HG03575 (cell line): ENCODE measurements around the gene ADAMTS15.

Source experiments
- ATAC-seq: cut with Tn5 transposase; IDR thresholded peaks from one replicate; pipeline ENCODE4 v1.9.1; 2021; ENCODE audit not compliant: unreplicated experiment, insufficient number of reproducible peaks, low FRiP score; ENCODE audit errors: extremely low read depth

Gene ADAMTS15

DNA sequence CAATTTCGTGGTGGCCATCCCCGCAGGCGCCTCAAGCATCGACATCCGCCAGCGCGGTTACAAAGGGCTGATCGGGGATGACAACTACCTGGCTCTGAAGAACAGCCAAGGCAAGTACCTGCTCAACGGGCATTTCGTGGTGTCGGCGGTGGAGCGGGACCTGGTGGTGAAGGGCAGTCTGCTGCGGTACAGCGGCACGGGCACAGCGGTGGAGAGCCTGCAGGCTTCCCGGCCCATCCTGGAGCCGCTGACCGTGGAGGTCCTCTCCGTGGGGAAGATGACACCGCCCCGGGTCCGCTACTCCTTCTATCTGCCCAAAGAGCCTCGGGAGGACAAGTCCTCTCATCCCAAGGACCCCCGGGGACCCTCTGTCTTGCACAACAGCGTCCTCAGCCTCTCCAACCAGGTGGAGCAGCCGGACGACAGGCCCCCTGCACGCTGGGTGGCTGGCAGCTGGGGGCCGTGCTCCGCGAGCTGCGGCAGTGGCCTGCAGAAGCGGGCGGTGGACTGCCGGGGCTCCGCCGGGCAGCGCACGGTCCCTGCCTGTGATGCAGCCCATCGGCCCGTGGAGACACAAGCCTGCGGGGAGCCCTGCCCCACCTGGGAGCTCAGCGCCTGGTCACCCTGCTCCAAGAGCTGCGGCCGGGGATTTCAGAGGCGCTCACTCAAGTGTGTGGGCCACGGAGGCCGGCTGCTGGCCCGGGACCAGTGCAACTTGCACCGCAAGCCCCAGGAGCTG lies 24.8 kb downstream of the ADAMTS15 start:
- no peak for ATAC-seq

DNA sequence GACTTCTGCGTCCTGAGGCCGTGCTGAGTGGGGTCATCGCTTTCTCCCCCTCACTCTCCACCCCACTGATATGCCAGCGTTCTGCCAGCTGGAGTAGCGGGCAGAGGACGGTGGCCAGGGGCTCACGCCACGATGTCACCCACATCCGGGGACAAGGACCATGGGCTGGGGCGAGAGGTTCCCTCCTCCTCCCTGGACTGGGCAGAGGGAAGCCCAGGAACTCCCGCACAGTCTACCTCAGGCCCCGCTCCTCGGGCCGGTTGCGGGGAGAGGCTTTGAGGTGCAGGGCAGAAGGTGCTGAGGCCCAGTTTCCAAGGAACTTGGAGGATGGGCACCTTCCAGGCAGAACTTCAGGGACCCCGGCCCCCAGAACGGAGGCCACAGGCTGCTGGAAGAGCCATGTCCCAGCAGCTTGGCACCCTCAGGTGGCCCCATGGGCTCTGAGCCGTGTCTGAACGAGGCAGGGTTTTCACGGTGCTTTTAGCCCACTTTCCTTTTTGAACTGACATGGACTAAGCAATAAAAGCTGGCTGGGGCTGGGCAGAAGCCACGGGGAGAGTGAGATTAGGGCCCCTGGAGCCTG lies 25.4 kb downstream of the ADAMTS15 start:
- no peak for ATAC-seq

DNA sequence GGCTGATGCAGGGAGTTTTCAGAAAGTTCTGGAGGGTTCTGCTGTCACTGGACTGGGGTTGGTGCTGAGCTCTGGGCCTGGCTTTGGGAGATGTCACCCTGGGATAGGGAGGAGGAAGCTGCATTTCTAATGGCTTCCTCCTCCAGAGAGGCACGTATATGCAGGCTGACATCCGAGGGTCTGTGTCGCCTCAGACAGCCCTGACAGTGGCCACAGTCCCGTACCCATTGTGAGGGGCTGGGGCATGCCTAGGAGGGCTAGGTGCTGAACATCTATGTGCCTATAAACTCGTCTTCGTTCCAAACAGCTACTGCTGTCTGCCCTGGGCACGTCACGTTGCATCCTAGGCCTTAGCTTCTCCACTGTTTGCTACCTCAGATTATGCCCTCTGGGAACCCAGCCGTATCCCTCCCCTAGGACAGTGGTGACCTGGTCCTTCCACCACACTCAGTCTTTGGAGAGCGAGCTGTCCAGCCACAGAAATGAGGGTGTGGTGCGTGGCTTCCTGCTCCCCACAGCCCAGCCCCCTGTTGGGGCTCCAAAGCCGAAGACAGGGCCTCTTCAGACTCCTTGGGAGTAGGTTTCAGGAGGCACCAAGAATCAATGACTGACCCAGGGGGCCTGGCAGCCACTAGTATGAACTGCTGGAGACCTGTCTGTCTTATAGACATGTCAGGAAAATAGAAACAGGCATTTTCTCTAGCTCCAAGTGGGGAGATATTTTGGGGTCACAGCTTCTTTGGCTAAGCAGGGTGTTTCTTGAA lies 26.4 kb downstream of the ADAMTS15 start:
- ATAC-seq, result no peak

DNA sequence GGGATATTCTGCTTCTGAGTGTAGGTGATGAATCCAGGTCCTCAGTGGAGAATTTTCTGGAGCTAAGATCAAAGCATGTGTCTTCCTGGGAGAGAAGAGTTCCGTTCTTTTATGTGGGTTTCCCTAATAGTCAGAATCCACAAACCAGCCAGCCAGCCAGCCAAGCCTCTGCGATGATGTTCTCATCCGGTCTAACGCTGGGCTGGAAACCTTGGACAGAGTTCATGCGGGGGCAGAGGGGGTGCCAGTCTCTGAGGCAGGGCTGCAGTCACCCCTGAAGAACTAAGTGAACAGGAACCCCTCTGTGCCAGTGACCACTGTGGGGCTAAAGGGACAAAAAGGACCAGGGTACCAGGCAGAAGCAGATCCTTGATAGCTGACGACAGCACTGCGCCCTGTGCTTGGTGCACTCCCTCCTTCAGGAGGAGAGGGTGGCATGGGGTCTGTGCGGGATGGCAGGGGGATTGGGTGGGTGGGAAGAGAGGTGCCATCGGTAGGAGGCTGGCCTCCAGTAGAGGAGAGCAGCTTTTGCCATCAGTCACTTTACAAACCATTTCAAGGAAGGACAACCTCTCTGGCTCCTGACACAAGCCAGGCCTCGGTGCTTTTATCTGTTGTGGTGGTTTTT lies 27.1 kb downstream of the ADAMTS15 start:
- ATAC-seq, result no peak

DNA sequence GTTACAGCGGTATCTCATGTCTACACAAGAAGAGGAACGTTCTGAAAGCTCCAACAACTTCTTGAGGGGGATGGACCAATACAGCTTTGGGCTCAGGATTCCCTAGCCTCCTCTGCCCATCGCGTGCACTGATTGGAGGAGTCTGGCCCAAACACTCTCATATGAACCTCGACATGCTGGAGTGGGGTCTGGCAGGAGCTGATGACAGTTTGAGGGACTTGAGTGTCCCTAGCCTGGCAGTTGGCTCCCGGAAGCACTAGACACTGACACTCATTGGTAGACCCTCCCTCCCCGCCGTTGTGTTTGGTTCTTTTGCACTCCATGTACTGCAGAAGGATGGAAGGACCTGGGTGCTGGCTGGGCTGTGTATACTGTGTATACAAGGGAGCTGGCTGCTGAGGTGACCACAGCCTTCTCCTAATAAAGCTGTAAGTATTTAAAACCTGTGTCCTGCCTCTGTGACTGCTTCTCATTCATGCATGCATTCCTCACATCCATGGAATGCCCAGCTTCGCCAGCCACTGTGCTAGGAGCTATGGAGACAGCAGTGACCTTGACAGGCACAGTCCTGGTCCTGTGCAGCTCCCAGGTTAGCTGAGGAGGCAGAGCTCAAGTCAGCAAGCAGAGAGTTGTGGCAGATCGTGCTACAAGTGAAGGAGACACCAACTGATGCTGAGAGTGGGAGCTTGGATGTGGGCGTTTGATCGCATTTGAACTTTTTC lies 27.9 kb downstream of the ADAMTS15 start:
- ATAC-seq, result no peak

DNA sequence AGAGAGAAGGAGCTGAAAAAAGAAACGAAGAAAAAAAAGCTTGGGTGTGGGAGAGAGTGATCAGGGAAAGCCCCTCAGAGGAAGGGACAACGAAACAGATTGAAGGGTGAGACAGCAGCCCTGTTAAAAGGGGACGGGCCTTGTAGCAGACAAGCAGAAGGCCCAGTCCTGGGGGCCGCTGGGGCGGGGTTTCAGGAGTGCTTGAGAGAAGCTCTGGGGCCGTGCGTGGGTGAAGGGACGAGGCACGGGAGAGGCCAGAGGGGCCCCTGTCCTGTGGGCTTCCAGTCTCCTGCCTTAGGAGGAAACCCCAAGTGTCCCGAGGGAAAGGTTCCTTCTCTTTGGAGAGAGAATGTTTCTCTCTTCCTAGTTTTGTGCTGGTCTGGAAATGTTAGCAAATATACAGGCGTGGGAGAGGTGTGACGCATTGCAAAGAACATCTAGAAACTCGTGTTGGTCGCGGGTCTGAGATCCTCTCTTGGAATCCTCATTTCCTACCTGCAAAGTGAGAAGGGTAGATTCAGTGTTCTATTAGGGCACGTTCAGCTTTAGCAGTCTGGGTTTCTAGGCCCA lies 28.6 kb downstream of the ADAMTS15 start:
- no peak for ATAC-seq

DNA sequence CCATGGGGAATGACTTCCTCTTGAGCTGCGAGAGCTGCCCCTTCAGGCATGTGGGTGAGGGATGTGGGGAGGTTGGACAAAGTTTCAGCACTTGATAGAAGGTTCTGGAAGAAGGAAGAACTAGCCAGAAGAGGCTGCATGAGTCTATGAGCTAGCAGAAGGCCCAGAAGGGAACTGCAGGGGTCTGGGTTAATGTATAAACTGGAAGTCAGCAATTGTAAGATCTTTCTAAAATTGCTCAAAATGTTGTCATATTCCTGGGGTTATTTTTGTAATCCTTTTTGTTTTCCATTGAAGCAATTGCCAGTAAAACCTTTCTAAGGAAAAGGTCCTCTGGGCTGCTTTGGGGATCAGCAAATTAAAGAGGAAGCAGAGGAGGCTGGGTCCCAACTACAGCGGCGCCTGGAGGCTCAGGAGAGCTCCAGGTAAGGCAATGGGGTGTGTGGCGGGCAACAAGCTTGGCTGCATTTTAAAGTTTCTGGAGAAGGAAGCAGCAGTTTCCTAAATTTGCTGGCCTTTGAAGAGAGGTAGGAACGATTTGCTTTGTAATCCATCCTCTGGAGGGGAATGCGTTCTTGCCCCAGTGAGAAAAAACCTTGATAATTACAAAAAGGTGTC lies 29.2 kb downstream of the ADAMTS15 start:
- ATAC-seq, result no peak

DNA sequence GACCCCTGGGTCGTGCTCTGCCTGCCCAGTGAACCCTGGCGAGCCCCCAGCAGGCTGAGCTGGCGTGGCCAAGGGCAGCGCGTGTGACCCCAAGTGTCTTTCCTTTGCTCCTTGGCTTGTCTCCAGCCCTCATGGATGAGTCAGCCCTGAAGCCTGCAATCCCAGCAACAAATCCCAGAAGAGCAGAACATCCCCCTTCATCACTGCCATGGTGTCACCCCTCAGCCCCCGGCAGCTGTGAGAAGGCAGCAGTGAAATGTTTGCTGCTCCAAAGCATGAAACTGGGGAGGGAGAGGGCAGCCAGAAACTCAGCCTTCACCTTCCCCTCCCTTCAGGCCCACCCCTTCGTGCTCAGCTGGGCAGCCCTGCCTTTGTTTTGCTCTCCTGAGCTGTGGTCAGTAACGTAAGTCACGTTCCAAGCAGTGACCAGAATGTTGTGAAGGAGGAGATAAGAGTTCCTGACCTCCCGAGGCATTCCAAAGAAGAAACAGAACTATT lies 29.8 kb downstream of the ADAMTS15 start:
- no peak for ATAC-seq

DNA sequence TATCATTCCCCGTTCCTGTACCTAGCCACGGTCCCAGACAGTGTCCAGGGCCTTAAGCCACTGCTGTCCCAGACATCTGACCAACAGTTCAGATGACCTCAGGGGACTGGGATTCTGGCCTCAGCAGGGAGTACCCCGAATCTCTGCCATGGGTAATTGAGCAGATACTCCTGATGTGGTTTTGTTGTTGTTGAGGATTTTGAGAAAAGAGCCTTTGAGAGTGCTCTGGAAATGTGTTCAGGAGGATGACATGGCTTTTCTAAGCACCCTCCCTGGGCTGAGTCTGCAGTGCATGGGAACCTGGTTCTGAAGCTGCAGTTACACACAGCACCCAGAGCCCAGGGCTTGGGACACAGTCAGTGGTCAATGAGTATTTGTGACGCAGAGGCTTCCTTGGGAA lies 30.4 kb downstream of the ADAMTS15 start:
- ATAC-seq, result no peak

DNA sequence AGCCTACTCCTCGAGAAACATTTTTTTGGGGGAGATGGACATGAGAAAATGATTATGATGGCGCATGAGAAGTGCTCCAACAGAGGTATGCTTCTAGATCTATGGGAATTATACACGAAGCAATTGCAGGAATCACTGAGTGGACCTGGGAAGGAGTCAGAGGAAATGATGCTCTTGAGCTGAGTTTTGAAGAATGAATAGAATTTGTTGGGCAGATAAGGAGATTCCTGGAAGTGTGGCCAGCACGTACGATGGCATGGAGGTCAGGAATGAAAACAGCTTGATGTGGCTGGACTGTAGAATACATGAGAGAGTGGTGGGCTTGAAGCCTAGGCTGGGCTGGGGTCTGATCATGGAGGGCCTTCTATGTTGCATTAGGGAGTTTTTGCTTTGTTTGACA lies 31.7 kb downstream of the ADAMTS15 start:
- no peak for ATAC-seq

DNA sequence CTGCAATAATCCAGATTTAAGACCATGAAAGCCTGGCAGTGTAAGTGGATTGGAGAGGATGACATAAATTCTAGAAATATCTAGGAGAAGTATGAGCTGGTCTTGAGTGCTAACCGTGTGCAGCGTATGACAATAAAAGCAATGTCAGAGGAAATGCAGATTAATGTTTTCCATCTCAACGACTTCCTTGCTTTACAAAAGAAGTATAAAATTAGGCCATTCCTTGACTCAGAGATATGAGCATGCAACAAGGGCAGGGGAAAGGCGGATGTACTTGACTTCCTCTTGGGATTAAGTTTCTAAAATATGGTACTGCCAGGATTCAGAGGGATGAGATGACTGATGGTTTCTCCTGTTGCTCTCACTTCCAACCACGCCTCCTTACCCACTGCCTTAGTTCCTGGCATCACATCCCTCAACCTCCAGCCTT lies 32.3 kb downstream of the ADAMTS15 start:
- ATAC-seq, result no peak

DNA sequence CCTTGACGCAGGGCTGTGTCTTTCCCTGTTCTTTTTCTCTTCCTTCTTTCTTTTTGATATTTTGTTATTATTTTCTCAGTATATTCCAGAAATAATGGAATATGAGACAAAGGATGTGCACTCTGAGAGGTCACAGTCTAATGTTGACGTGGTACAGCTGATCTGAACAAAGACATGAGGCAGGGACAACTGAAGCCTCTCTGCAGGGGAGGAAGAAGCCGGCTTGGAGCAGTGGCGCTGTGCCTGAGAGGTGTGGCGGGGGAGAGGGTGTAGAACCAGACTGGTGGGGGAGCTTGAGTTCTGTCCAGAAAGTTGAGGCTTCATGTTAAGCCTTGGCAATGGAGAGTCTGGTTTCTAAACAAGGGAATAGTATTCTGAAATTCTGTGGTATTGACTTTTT lies 34.7 kb downstream of the ADAMTS15 start:
- ATAC-seq, result no peak

DNA sequence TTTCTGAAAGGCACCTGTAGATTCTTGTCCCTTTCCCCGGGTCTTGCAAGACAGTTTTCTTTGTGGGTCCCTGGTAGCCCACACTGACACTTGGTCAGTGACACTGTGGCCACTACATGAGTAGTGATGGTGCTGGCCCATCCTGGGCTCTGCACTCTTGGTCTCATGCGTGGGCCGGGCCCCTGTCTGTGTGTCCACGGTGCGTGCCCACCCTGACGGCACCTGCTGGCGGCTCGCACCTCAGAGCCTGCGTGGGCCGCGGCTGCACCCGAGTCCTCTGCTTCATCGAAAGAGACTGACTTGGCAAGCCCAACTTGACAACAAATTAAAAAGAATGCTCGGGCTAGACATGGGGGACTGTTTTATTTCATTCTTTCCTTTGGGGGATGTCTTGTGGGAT lies 37.5 kb downstream of the ADAMTS15 start:
- no peak for ATAC-seq

DNA sequence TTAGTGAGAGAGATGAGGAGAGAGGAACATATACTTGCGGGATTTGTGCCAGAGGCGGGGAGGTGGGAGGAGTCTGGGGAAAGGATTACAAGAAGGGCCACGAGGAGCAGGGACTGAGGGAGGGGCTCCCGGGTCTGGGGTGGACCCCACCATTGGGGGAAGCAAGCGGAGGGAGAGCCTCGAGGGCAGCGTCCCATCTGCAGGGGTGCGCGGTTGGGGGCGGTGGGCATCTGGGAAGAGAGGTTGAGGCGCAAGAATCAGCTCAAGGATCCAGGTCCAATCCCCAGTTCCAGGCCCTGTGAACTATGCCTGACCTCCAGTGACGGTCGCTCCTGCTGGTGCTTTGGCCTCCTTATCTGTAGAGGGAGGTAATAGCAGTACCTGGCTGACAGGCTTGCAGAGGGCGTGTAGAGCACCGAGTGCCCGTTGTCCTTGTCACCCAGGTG lies 38.0 kb downstream of the ADAMTS15 start:
- ATAC-seq, result no peak

DNA sequence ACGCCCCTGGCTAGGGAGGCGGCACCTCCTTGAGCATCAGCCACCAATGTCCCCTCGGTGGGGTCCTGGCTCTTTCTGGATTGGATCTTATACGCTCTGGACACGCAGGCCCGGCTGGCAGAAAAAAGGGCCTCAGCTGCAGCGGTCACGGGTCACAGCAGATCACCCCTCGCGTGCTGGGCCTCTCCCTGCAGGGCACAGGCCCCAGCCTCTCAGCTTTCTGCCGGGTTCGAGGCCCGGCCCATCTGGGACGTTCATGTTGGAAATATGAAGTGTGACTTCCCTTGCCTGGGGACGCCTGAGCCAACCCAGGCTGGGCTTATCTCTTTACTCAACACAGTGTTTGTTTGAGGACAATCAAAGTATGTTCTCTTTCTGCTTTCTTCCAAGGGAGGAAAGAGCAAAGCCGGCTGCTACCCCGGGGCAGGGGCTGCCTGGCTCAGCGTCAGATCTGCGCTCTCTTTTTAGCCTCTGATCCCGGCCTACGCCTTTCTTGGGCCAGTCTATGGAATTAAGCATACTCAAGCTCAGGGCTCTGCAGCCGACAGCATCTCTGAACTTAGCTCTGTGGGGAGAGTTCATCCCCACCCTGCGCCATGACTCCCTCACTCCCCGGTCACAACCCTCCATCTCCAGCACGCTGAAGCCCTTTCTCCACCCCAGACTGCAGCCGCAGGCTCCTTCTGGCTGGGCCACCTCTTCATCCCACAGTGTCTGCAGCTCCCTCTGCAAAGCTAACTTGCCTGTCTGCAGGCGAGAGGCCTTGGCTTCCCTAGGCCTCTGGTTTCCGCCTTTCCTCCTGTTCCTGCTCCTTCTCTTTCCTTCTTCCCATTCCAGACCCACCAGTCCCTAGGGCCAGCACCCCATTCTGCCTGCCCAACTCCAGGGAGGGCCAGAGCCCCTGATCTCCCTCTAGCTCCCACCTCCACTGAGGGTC lies 38.8 kb downstream of the ADAMTS15 start:
- no peak for ATAC-seq

DNA sequence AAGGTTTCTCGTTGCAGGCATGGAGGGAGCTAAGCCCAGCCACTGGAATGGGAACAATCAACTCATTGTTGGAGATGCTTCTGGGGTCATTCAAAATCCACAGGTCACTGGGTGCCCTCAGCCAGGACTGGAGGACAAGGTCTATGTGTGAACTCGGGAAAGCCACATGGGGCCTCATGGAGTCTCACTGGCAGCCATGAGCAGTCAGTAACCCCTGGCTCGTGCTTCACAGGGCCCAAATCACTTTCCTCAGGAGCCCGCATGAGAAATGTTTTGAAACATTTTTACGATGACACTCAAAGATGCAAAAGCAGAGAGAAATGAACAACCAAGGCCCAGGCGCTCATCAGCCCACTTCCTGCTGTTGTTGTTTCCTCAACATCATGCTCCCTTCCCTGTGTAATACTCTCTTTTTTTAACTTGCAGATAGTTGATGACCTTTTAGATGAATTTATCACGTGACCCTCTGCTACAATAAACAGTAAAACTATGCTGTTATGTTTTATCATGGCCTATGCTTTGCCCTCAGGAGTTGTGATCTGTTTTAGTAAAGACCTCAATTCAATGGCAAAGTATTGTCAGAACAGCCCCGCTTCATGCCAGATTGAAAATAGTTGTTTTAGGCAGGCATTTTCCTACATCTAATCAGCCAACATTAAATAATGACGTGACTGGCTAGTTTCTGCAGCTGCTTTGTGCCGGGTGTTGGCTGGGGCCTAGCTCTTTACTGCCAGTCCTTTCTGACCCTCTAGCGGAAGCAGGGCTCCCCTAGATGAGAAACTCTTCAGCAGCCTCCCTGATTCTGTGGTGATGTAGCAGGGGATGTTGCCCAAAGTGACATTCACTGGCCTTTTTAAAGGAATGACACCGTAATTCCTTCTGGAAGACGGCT lies 39.7 kb downstream of the ADAMTS15 start:
- no peak for ATAC-seq
